HG03103 (cell line): ENCODE data around the gene POLN.
A peak's percentile ranks its signal among the peaks of the same experiment; 100 is the strongest.
"Not testable (repeated sequence)": the region's sequence is repeated elsewhere in the genome, so short reads cannot be mapped to it uniquely, and the experiment has no call there.

Source experiments
- ATAC-seq: cut with Tn5 transposase; IDR thresholded peaks from one replicate; pipeline ENCODE4 v1.9.1; 2021; ENCODE audit warnings: low read depth; ENCODE audit not compliant: unreplicated experiment

The POLN gene

GRCh38 chr4:2222838-2223237 lies 19.1 kb downstream of the POLN start:
- no peak for ATAC-seq

GRCh38 chr4:2221378-2221777 lies 20.5 kb downstream of the POLN start:
- ATAC-seq: not testable (repeated sequence)

GRCh38 chr4:2220016-2220630 lies 21.8 kb downstream of the POLN start:
- peak; percentile 58 for ATAC-seq

- no peak for ATAC-seq
Measured at GRCh38 chr4:2219233-2219760, 22.6 kb downstream of the POLN start.

GRCh38 chr4:2218436-2218835 lies 23.5 kb downstream of the POLN start:
- ATAC-seq: no peak

- ATAC-seq: no peak
Measured at GRCh38 chr4:2217726-2218125, 24.2 kb downstream of the POLN start.

GRCh38 chr4:2212831-2213230 lies 29.1 kb downstream of the POLN start:
- ATAC-seq: no peak

- not testable (repeated sequence) for ATAC-seq
Measured at GRCh38 chr4:2202789-2203188, 39.1 kb downstream of the POLN start.

- ATAC-seq: no peak
Measured at GRCh38 chr4:2194496-2194895, 47.4 kb downstream of the POLN start.

GRCh38 chr4:2193326-2193725 lies 48.6 kb downstream of the POLN start:
- ATAC-seq: no peak

GRCh38 chr4:2186865-2187172 lies 55.1 kb downstream of the POLN start:
- no peak for ATAC-seq

- no peak for ATAC-seq
Measured at GRCh38 chr4:2186133-2186864, 55.6 kb downstream of the POLN start.

- ATAC-seq: no peak
Measured at GRCh38 chr4:2183394-2183793, 58.5 kb downstream of the POLN start.

GRCh38 chr4:2182994-2183393 lies 58.9 kb downstream of the POLN start:
- no peak for ATAC-seq

- no peak for ATAC-seq
Measured at GRCh38 chr4:2180410-2180809, 61.5 kb downstream of the POLN start.

GRCh38 chr4:2179717-2180116 lies 62.2 kb downstream of the POLN start:
- ATAC-seq: no peak

- ATAC-seq: no peak
Measured at GRCh38 chr4:2178986-2179385, 62.9 kb downstream of the POLN start.

GRCh38 chr4:2177443-2178093 lies 64.4 kb downstream of the POLN start:
- no peak for ATAC-seq

GRCh38 chr4:2175990-2176698 lies 65.8 kb downstream of the POLN start:
- no peak for ATAC-seq

- ATAC-seq: no peak
Measured at GRCh38 chr4:2174061-2174460, 67.9 kb downstream of the POLN start.

- no peak for ATAC-seq
Measured at GRCh38 chr4:2172627-2173231, 69.2 kb downstream of the POLN start.
